ENCODE data around the gene BAIAP2L2. TPM values are rescaled to one million over a fixed set of nuclear protein-coding genes. Genes with fewer than 3 reads are reported as not detected.
"Not testable (repeated sequence)": the region's sequence is repeated elsewhere in the genome, so short reads cannot be mapped to it uniquely, and the experiment has no call there.

BAIAP2L2 gene
- polyA plus RNA-seq, 1 donor: 1.5 TPM

- DNase-seq: peak; percentile 63
Measured at GRCh38 chr22:38080850-38081635, 29.4 kb downstream of the BAIAP2L2 start.

- DNase-seq: no peak
Measured at GRCh38 chr22:38080474-38080849, 30.0 kb downstream of the BAIAP2L2 start.

DNA sequence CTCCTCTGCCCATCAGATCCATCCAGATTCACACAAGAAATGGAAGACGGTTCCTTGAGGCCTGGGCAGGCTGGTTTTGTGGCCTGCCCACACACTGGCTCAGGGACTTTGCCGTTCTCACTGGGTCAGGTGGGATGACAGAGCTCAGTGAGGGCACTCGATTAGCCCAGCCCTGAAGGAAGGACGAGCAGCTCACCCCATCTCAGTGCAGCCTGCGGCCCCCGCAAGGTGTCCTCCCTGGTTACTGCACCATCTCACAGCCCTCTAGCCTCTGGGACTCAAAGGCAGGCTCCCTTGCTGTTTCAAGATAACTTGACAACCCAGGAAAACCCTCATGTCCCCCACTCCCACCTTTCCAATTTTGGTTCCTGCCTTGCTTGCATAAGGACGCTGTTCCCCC lies 30.7 kb downstream of the BAIAP2L2 start:
- DNase-seq: no peak

DNA sequence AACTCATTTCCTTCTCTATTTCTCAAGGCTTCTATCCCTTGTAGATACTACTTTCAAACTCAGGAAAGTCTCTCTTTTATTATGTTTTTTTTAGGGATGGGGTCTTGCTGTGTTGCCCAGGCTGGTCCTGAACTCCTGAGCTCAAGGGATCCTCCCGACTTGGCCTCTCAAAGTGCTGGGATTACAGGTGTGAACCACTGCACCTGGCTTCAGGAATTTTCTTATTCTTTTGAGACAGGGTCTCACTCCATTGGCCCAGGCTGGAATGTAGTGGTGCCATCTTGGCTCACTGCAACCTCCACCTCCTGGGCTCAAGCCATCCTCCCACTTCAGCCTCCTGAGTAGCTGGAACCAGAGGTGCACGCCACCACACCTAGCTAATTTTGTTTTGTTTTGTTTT lies 31.3 kb downstream of the BAIAP2L2 start:
- not testable (repeated sequence) for DNase-seq

- DNase-seq: no peak
Measured at GRCh38 chr22:38078046-38078840, 32.2 kb downstream of the BAIAP2L2 start.

DNA sequence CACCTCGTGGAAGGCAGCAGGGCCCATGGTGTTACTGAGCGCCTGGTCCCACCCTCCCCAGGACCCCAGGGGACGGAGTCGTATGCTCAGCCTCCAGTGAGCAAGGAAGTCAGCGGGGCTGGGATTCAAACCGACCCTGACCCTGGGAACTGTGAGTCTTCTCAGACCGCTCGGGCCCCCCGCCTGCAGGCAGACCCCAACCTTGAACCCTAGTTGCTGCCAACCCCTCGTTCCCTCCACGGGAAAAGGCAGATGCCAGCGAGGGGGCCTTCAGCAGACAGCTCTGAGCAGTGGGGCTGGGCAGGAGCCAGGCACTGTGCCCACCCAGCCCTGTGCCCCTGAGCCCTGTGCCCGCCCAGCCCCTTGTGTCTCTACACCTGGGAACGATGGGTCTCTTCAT lies 32.9 kb downstream of the BAIAP2L2 start:
- no peak for DNase-seq

GRCh38 chr22:38077096-38077495 lies 33.4 kb downstream of the BAIAP2L2 start:
- DNase-seq: no peak

GRCh38 chr22:38075961-38076360 lies 34.5 kb downstream of the BAIAP2L2 start:
- DNase-seq: no peak

DNA sequence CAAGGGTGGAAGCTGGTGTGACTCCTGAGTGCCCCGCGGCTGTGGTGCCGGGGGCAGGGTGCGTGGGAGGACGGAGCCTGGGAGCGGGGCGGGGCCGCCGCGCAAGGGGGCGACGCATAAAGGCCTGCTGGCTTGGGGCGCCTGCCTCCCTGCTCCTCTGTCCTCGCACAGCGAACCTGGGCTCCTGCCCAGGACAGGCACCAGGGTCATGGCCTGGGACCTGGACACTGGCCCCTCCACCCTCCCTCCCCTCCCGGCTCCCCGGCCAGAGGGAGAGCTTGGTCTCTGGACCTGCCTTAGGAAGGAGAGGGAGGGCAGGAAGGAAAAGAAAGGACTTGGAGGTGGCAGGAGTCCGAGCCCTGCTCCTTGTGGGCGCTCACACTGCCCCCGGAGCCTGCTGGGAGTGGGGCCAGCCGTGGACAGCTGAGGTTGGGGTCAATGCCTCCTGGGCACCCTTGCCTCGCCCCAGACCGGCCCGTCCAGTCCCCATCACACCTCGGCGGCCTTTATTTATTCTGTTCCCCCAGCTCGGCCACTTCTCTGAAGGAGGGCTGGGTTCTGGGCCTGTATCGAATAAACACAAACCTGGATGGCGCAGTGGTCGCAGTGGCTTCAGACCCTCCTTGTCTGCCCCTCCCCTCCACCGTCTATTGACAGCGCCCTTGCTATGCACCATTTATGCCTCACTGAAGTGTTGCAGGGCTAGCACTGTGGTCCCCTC lies 35.2 kb downstream of the BAIAP2L2 start:
- no peak for DNase-seq

DNA sequence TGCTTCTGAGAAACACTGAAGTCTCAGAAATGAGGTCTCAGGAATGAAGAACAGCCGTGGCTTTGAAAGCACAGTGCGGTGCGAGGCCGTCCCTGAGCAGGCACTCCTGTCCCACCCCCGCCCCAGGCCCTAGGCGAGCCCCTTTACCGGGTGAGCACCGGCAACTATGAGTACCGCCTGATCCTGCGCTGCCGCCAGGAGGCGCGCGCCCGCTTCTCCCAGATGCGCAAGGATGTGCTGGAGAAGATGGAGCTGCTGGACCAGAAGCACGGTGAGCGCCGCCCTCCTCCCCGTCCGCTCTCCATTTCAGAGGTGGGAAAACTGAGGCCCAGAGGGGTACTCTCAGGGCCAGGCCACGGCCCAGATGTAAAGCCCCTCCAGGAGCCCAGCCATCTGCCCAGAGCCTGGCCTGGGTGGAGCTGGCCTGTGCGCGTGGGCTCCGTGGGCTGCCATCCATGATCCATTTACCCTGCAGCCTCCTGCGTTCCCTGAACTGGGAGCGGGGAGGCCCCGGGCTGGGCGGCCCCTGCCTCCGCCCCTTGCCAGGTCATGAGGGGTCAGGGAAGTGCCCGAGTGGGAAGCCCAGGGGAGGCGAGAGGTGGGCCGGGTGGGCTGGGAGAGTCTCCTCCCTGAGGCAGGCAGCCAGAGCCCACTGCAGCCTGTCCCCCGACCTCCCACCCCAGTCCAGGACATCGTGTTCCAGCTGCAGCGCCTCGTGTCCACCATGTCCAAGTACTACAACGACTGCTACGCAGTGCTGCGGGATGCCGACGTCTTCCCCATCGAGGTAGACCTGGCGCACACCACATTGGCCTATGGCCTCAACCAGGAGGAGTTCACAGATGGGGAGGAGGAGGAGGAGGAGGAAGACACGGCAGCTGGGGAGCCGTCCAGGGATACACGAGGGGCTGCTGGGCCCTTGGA lies 36.0 kb downstream of the BAIAP2L2 start:
- DNase-seq: no peak

DNA sequence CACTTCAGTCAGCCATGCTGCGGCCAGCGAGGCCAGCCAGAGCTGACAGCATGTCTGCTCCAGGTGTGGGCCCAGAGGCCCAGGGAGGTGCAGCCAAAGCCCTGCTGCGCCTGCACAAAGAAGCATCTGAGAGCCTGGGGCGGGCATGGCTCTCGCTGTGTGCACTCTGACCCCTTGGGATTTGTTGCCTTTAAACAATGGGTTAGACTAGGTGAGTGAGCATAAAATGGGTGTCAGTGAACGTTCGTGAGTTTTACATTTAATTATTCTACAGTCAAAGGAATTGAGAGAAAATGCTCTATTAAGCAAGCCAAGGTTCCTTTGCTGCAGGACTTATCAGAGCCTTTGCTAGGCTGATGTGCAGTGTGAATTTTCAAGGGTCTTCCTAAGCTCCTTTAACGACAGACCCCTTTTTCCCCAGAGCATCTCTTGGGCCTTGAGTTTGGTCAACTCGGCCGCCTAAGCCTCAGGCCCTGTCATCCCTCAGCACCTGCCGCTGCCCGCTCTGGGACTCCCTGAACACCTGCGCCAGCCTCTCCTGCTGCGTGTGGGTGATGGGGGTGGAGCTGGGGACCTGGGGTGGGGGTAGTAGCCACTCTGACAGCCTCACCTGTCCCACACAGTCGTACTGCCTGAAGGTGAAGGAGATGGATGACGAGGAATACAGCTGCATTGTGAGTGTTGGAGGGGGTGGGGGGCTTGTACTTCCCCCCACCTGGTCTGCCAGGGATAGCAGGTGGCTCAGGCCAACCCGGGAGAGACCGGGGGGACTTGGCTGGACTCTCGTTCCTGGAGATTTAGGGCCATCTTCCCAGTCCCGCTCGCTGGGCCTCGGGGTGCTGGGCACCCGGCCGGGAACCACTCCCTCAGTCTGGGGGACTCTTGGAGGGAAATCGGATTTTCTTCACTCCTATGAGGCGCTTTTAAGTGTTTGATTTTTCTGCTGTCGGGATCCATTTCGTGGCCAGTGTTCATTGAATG lies 37.0 kb downstream of the BAIAP2L2 start:
- no peak for DNase-seq

GRCh38 chr22:38072322-38073149 lies 37.9 kb downstream of the BAIAP2L2 start:
- no peak for DNase-seq

GRCh38 chr22:38071421-38072321 lies 38.8 kb downstream of the BAIAP2L2 start:
- no peak for DNase-seq

GRCh38 chr22:38070250-38070921 lies 40.1 kb downstream of the BAIAP2L2 start:
- DNase-seq: no peak

GRCh38 chr22:38069372-38070249 lies 40.9 kb downstream of the BAIAP2L2 start:
- DNase-seq: peak; percentile 50

- no peak for DNase-seq
Measured at GRCh38 chr22:38068641-38069371, 41.7 kb downstream of the BAIAP2L2 start.

All from hindlimb muscle (tissue), 1 donor.